GM12878 (cell line): ENCODE data around the gene TAPBPL. TPM values are rescaled to one million over a fixed set of nuclear protein-coding genes. Genes with fewer than 3 reads are reported as not detected.

Source experiments
- ATAC-seq: fragments of 200-7000 bp; cut with Tn5 transposase; 3 replicates; pipeline ENCODE4 v1.9.1; 2020; ENCODE audit warnings: mild to moderate bottlenecking, moderate library complexity
- BruUV-seq: library from RNA; stranded (reverse); fragments of 400-500 nt; replicated peaks from 2 replicates; lab custom pipeline; 2021; lab: Mats Ljungman, UMichigan
- CTCF ChIA-PET: fragments of 300-600 bp; sonication (Branson Sonifier 250); formaldehyde crosslinking; extraction: SDS; loops from one replicate; lab custom pipeline; 2021; ENCODE audit warnings: inconsistent platforms; lab: Yijun Ruan, JAX
- POLR2A ChIA-PET: fragments of 350-600 bp; formaldehyde crosslinking; extraction: SDS; loops from one replicate; lab custom pipeline; 2021; ENCODE audit warnings: inconsistent platforms; lab: Charles Lee
- RAD21 ChIA-PET: fragments of 300-600 bp; sonication (Branson Sonifier 250); formaldehyde crosslinking; loops from one replicate; lab custom pipeline; 2023; ENCODE audit warnings: antibody characterized with exemption; ENCODE audit not compliant: unreplicated experiment; lab: Charles Lee
- SMC1A ChIA-PET: fragments of 300-600 bp; sonication (Branson Sonifier 250); formaldehyde crosslinking; loops from one replicate; lab custom pipeline; 2023; ENCODE audit not compliant: unreplicated experiment, uncharacterized antibody; lab: Charles Lee
- DNase-seq: peaks from one replicate; pipeline ENCODE4 v3.0.0-alpha.2; 2011; ENCODE audit warnings: low read depth, low spot score
- FAIRE-seq: peaks from 3 replicates; lab custom pipeline; 2011; peaks lifted over from hg19 to GRCh38; lab: Jason Lieb, UNC
- H2AFZ ChIP-seq: 2 replicates; pipeline ENCODE4 v1.6.0; 2011; ENCODE audit warnings: low read depth, low read length, control low read depth; ENCODE audit not compliant: control insufficient read depth
- H3K27ac ChIP-seq: 2 replicates; pipeline ENCODE4 v1.5.1; 2011; ENCODE audit warnings: control low read depth; ENCODE audit not compliant: control insufficient read depth, insufficient read depth
- H3K27me3 ChIP-seq, 2 experiments: replicated peaks in 1 of 2; 2 replicates each; pipeline versions ENCODE4 v1.6.0 to v1.6.1; 2011; ENCODE audit warnings: low read length in 1 of 2; ENCODE audit not compliant: control insufficient read depth in 2 of 2, insufficient read depth in 2 of 2
- H3K36me3 ChIP-seq, 2 experiments: 2 replicates each; pipeline ENCODE4 v1.5.1; 2011; ENCODE audit warnings: low read length in 1 of 2; ENCODE audit not compliant: control insufficient read depth in 2 of 2, insufficient read depth in 2 of 2
- H3K4me1 ChIP-seq: 2 replicates; pipeline ENCODE4 v1.6.1; 2011; ENCODE audit warnings: mild to moderate bottlenecking, low read length, moderate library complexity, mixed read lengths; ENCODE audit not compliant: control insufficient read depth, insufficient read depth
- H3K4me2 ChIP-seq: 2 replicates; pipeline ENCODE4 v1.6.0; 2011; ENCODE audit warnings: control low read depth; ENCODE audit not compliant: control insufficient read depth, insufficient read depth
- H3K4me3 ChIP-seq: fragments of 200-600 bp; sonication (generic); 2 replicates; pipeline ENCODE4 v1.5.1; 2016
- H3K79me2 ChIP-seq: 2 replicates; pipeline ENCODE4 v1.6.0; 2011; ENCODE audit warnings: low read length; ENCODE audit not compliant: control insufficient read depth, insufficient read depth
- H3K9ac ChIP-seq: 2 replicates; pipeline ENCODE4 v1.8.0; 2011; ENCODE audit warnings: low read length, control low read depth, mixed read lengths; ENCODE audit not compliant: control insufficient read depth, insufficient read depth
- H3K9me3 ChIP-seq: replicated peaks from 3 replicates; pipeline ENCODE4 v1.5.1; 2011; ENCODE audit warnings: mild to moderate bottlenecking, low read length; ENCODE audit not compliant: control insufficient read depth, insufficient read depth
- H4K20me1 ChIP-seq: 2 replicates; pipeline ENCODE4 v1.6.0; 2011; ENCODE audit not compliant: control insufficient read depth, insufficient read depth
- BACH1 ChIP-seq: fragments of 450-650 bp; IDR thresholded peaks from 2 replicates; pipeline ENCODE4 v1.6.1; 2017; ENCODE audit warnings: mild to moderate bottlenecking, borderline replicate concordance
- POU2F2 ChIP-seq: IDR thresholded peaks from 3 replicates; pipeline ENCODE4 v1.6.1; 2011; ENCODE audit warnings: low read depth, mild to moderate bottlenecking, low read length, borderline replicate concordance
- ZBED1 ChIP-seq: IDR thresholded peaks from 2 replicates; pipeline ENCODE4 v1.6.1; 2016; ENCODE audit warnings: borderline replicate concordance
- ZNF217 ChIP-seq: fragments of 450-650 bp; IDR thresholded peaks from 2 replicates; pipeline ENCODE4 v1.6.1; 2017; ENCODE audit warnings: antibody characterized with exemption, mild to moderate bottlenecking
- WGBS: methylation state at CpG from one replicate; pipeline ENCODE4 v1.1.6; 2016; ENCODE audit warnings: low lambda C conversion rate; ENCODE audit not compliant: insufficient replicate concordance, insufficient coverage; ENCODE audit errors: missing lambda C conversion rate; 5-methylcytosine and 5-hydroxymethylcytosine counted together
- in situ Hi-C: fragments of 300-500 bp; cut with MboI; formaldehyde crosslinking; loops from 9 replicates; pipeline ENCODE4 v1.14.3; 2018; ENCODE audit warnings: mixed read lengths
- intact Hi-C: fragments of 100-400 bp; cut with micrococcal nuclease; formaldehyde crosslinking; loops from one replicate; pipeline ENCODE4 v1.14.2; 2022; ENCODE audit not compliant: unreplicated experiment
- polyA plus RNA-seq, 11 experiments: library from polyadenylated mRNA; depleted of rRNA in 4 of 11; unstranded in 6 of 11; stranded (reverse) in 5 of 11; fragments of >200 nt; fragmentation: Nextera tagmentation in 4 of 11; fragmentation: Illumina TruSeq in 1 of 11; extraction: Ambion mirVana in 4 of 11; extraction: Trizol in 1 of 11; gene quantifications; 1 replicate in 1 of 11; 2 replicates in 10 of 11; pipeline versions ENCODE4 v1.2.1 to v1.2.3, GENCODE V29; 2011 to 2016; ENCODE audit warnings: inconsistent platforms in 2 of 11, missing spikeins in 2 of 11, low read depth in 1 of 11
- total RNA-seq, 4 experiments: library from RNA; depleted of rRNA in 3 of 4; stranded (reverse); fragments of >200 nt in 3 of 4; fragmentation: Illumina TruSeq in 1 of 4; extraction: Trizol in 1 of 4; gene quantifications; 2 replicates each; pipeline versions ENCODE4 v1.2.1 to v1.2.3, GENCODE V29; 2013 to 2021
- TF ChIP-seq, protein P1 (sequence below): fragments of 450-650 bp; IDR thresholded peaks from 2 replicates; pipeline ENCODE4 v1.6.1; 2016; ENCODE audit warnings: mild to moderate bottlenecking
- TF ChIP-seq, protein P2 (sequence below): IDR thresholded peaks from 2 replicates; pipeline ENCODE4 v1.6.1; 2011; ENCODE audit warnings: borderline replicate concordance, low read depth, mild to moderate bottlenecking, moderate library complexity, low read length; ENCODE audit not compliant: insufficient read depth, poor library complexity, severe bottlenecking
- TF ChIP-seq, protein P3 (sequence below): fragments of 150-350 bp; IDR thresholded peaks from 2 replicates; pipeline ENCODE4 v1.6.1; 2014; ENCODE audit warnings: mild to moderate bottlenecking, low read depth, low read length
- TF ChIP-seq, protein P4 (sequence below): fragments of 450-650 bp; IDR thresholded peaks from 2 replicates; pipeline ENCODE4 v1.6.1; 2017; ENCODE audit warnings: antibody characterized with exemption, mild to moderate bottlenecking, moderate library complexity
- TF ChIP-seq, protein P5 (sequence below): fragments of 450-650 bp; IDR thresholded peaks from 2 replicates; pipeline ENCODE4 v1.6.1; 2018; ENCODE audit warnings: mild to moderate bottlenecking, low read depth, moderate library complexity; ENCODE audit not compliant: partially characterized antibody

TAPBPL gene
- total and polyA plus RNA-seq, 10 of the 15 experiments (the other 5 are each of a cell fraction or from before 2014, with no cell fraction given): 12.4 to 45.0 (median 29.9) TPM

DNA sequence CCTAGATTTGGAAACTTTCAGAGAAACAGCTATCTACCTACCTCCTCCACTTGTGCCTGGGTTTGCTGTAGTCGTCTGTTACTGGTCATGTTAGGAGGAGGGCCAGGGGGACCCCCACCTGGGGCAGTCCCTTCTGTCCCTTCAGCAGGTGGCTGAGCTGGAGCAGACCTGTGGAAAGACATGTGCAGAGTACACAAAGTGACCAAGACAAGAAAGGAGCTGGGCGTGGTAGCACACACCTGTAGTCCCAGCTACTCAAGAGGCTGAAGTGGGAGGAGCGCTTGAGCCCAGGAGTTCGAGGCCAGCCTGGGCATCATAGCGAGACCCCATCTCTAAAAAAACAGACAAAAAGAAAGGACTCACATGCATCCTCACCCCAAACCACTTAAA, 14.3 kb downstream of the TAPBPL start:
- no peak for FAIRE-seq
- Histone ChIP-seq H3K9me3 (no peaks in the 10 kb centered on the region), H4K20me1 (no peaks in the 10 kb centered on the region), H3K79me2 (peaks cover 76% of the 10 kb centered on the region), H3K4me2 (no peak overlapping the region), H3K4me1 (peaks cover 39% of the 10 kb centered on the region), H3K27ac (no peak overlapping the region), H3K36me3 (peaks cover 21 to 35% of the 10 kb centered on the region in 2 experiments), H3K4me3 (no peak overlapping the region), H2AFZ (no peak overlapping the region), H3K27me3 (no peaks in the 10 kb centered on the region), H3K9ac (no peak overlapping the region; the same call in 1 of the 2 replicates)
- TF ChIP-seq ZNF217 (no peak), POU2F2 (no peak), BACH1 (no peak), ZBED1 (no peak)
- TF ChIP-seq, protein P1, sequence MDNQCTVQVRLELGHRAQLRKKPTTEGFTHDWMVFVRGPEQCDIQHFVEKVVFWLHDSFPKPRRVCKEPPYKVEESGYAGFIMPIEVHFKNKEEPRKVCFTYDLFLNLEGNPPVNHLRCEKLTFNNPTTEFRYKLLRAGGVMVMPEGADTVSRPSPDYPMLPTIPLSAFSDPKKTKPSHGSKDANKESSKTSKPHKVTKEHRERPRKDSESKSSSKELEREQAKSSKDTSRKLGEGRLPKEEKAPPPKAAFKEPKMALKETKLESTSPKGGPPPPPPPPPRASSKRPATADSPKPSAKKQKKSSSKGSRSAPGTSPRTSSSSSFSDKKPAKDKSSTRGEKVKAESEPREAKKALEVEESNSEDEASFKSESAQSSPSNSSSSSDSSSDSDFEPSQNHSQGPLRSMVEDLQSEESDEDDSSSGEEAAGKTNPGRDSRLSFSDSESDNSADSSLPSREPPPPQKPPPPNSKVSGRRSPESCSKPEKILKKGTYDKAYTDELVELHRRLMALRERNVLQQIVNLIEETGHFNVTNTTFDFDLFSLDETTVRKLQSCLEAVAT: no peak
- TF ChIP-seq, protein P2, sequence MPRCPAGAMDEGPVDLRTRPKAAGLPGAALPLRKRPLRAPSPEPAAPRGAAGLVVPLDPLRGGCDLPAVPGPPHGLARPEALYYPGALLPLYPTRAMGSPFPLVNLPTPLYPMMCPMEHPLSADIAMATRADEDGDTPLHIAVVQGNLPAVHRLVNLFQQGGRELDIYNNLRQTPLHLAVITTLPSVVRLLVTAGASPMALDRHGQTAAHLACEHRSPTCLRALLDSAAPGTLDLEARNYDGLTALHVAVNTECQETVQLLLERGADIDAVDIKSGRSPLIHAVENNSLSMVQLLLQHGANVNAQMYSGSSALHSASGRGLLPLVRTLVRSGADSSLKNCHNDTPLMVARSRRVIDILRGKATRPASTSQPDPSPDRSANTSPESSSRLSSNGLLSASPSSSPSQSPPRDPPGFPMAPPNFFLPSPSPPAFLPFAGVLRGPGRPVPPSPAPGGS: no peak
- TF ChIP-seq, protein P3, sequence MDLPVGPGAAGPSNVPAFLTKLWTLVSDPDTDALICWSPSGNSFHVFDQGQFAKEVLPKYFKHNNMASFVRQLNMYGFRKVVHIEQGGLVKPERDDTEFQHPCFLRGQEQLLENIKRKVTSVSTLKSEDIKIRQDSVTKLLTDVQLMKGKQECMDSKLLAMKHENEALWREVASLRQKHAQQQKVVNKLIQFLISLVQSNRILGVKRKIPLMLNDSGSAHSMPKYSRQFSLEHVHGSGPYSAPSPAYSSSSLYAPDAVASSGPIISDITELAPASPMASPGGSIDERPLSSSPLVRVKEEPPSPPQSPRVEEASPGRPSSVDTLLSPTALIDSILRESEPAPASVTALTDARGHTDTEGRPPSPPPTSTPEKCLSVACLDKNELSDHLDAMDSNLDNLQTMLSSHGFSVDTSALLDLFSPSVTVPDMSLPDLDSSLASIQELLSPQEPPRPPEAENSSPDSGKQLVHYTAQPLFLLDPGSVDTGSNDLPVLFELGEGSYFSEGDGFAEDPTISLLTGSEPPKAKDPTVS: no peak
- TF ChIP-seq, protein P4, sequence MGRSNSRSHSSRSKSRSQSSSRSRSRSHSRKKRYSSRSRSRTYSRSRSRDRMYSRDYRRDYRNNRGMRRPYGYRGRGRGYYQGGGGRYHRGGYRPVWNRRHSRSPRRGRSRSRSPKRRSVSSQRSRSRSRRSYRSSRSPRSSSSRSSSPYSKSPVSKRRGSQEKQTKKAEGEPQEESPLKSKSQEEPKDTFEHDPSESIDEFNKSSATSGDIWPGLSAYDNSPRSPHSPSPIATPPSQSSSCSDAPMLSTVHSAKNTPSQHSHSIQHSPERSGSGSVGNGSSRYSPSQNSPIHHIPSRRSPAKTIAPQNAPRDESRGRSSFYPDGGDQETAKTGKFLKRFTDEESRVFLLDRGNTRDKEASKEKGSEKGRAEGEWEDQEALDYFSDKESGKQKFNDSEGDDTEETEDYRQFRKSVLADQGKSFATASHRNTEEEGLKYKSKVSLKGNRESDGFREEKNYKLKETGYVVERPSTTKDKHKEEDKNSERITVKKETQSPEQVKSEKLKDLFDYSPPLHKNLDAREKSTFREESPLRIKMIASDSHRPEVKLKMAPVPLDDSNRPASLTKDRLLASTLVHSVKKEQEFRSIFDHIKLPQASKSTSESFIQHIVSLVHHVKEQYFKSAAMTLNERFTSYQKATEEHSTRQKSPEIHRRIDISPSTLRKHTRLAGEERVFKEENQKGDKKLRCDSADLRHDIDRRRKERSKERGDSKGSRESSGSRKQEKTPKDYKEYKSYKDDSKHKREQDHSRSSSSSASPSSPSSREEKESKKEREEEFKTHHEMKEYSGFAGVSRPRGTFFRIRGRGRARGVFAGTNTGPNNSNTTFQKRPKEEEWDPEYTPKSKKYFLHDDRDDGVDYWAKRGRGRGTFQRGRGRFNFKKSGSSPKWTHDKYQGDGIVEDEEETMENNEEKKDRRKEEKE: no peak
- TF ChIP-seq, protein P5, sequence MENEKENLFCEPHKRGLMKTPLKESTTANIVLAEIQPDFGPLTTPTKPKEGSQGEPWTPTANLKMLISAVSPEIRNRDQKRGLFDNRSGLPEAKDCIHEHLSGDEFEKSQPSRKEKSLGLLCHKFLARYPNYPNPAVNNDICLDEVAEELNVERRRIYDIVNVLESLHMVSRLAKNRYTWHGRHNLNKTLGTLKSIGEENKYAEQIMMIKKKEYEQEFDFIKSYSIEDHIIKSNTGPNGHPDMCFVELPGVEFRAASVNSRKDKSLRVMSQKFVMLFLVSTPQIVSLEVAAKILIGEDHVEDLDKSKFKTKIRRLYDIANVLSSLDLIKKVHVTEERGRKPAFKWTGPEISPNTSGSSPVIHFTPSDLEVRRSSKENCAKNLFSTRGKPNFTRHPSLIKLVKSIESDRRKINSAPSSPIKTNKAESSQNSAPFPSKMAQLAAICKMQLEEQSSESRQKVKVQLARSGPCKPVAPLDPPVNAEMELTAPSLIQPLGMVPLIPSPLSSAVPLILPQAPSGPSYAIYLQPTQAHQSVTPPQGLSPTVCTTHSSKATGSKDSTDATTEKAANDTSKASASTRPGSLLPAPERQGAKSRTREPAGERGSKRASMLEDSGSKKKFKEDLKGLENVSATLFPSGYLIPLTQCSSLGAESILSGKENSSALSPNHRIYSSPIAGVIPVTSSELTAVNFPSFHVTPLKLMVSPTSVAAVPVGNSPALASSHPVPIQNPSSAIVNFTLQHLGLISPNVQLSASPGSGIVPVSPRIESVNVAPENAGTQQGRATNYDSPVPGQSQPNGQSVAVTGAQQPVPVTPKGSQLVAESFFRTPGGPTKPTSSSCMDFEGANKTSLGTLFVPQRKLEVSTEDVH: no peak
- 87% methylated on average over 5 of the region's 5 CpGs for WGBS
- intact Hi-C loops (loop anchor here (5.0 kb wide), 2 partner anchors 71 to 144 kb away; no protein-coding TSS in a partner anchor), in situ Hi-C loops (loop anchor here (5.0 kb wide), 1 partner anchor 129 kb away; no protein-coding TSS in a partner anchor)
- ChIA-PET SMC1A (interaction anchor here (0.5 to 3.4 kb wide), 31 partner anchors 9 to 270 kb away, joined by 3 to 211 read pairs (median 6); partner anchors contain the start of genes CD27, GAPDH, MRPL51 and NOP2), RAD21 (interaction anchor here (0.6 to 8.8 kb wide), 22 partner anchors 9 to 317 kb away, joined by 3 to 319 read pairs (median 6); partner anchors contain the start of genes CD27, LPAR5, MRPL51 and TAPBPL), CTCF (interaction anchor here (0.7 to 3.9 kb wide), 41 partner anchors 8 to 398 kb away, joined by 3 to 240 read pairs (median 7); partner anchors contain the start of genes CD27, COPS7A, MRPL51 and TAPBPL), POLR2A (interaction anchor here (0.9 to 10.3 kb wide), 9 partner anchors 9 to 131 kb away, joined by 3 to 384 read pairs (median 7); partner anchors contain the start of genes CD27, GAPDH and TAPBPL)
- ATAC-seq: no peak
- no TSS peak for BruUV-seq
- DNase-seq: no peak
